Adrenal gland (tissue), 5 donors: ENCODE measurements around the gene NAA10.

Experiments used
- POLR2A ChIP-seq, 2 donors: fragments of 450-650 bp; IDR thresholded peaks; one replicate each; pipeline ENCODE4 v1.6.1; 2017; ENCODE audit warnings: antibody characterized with exemption in 2 of 2, mild to moderate bottlenecking in 2 of 2, moderate library complexity in 1 of 2
- TF ChIP-seq, protein P1 (sequence below), 6 experiments: fragments of 450-650 bp in 4 of 6; fragments of 200-600 bp in 2 of 6; sonication (generic) in 1 of 6; IDR thresholded peaks; 1 replicate in 5 of 6; 2 replicates in 1 of 6; pipeline versions ENCODE4 v1.5.1 to v1.8.0; 2016 to 2021; ENCODE audit warnings: antibody characterized with exemption in 6 of 6, mild to moderate bottlenecking in 2 of 6, moderate library complexity in 1 of 6
- donor health status: DM: no; HTN: no; CAD: no.

DNA sequence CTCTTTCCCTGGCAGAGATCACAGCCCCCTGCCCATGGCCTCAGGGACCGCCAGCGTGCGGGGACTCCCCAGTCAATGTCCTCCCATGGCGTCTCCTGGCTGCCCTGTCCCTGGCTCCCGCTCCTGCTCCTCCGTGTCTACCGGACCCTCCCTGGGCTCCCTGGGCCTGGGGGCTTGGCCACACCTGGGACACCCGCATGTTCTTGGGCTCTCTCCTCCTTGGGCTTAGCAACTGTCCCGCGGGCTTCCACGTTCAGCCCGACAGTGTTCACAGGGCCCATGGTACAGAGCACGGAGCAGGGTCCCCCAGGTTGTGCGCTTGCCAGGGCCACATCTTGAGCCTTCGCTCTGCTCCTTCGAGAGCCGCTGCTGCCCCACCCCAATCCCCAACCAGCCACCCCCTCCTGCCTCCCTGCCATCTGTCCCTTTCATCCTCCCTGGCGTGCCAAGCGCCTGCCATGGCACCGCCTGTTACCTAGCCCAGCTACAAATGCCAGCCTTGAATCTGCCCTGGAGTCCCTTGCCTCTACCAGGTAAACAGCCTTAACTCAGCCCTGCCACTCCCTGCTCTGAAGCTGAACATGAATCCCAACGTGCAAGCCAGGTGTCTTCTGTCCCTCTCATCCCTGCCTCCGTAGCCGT lies 26.5 kb downstream of the NAA10 start:
- TF ChIP-seq, protein P1, sequence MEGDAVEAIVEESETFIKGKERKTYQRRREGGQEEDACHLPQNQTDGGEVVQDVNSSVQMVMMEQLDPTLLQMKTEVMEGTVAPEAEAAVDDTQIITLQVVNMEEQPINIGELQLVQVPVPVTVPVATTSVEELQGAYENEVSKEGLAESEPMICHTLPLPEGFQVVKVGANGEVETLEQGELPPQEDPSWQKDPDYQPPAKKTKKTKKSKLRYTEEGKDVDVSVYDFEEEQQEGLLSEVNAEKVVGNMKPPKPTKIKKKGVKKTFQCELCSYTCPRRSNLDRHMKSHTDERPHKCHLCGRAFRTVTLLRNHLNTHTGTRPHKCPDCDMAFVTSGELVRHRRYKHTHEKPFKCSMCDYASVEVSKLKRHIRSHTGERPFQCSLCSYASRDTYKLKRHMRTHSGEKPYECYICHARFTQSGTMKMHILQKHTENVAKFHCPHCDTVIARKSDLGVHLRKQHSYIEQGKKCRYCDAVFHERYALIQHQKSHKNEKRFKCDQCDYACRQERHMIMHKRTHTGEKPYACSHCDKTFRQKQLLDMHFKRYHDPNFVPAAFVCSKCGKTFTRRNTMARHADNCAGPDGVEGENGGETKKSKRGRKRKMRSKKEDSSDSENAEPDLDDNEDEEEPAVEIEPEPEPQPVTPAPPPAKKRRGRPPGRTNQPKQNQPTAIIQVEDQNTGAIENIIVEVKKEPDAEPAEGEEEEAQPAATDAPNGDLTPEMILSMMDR (IDR thresholded peaks at IDR 0.05) = no peak
- no peak for TF ChIP-seq POLR2A (IDR thresholded peaks at IDR 0.05)
